COLO668 (cell line): Measurements from ENCODE around the gene TAF8.

Experiments
- DNase-seq: peaks from one replicate; lab custom pipeline; 2025; ENCODE audit not compliant: unreplicated experiment; lab: John Stamatoyannopoulos, UW

Gene TAF8

DNA sequence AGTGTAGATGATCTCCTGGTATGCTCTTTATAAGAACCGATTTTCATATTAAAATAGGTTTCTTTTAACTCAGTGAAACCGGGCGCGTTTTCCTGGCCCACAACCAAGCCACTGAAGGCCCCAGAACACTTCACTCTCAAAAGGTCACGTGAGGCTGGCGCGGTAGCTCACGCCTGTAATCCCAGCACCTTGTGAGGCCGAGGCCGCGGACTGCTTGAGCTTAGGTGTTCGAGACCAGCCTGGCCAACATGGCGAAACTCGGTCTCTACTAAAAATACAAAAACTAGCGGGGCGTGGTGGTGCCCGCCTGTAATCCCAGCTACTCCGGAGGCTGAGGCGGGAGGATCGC, 402 bp upstream of the TAF8 start:
- DNase-seq = no peak

DNA sequence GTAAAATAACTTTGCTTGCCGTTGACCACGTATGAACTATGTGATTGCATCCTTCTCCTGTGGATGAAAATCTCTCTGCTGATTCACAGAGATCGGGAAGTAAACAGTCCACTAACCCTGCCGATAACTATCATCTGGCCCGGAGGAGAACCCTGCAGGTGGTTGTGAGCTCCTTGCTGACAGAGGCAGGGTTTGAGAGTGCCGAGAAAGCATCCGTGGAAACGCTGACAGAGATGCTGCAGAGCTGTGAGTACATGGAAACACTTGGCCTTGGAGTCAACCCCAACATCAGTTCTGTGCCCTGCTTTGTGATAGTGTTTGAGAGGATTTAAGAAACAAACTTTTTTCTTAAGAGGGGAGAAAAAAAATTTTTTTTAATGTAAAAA, 937 bp downstream of the TAF8 start:
- no peak for DNase-seq

DNA sequence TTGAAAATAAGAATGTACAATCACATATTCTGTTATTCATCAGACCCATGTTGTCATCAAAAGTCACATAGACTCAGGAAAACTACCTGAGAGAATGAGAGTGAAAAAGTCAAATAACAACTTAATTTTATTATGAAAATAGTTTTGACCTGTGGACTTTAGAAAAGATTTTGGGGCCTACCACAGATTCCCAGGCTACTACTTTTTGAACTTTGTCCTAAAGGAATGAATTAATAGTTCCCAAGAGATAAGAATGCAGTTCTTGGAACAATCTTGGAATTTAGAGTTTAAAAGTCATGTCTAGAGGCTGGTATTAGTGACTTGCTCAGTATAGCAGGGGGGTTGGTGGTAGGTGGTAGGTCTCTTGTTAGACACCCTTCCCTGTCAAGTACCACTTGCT, 3.3 kb downstream of the TAF8 start:
- DNase-seq = no peak

DNA sequence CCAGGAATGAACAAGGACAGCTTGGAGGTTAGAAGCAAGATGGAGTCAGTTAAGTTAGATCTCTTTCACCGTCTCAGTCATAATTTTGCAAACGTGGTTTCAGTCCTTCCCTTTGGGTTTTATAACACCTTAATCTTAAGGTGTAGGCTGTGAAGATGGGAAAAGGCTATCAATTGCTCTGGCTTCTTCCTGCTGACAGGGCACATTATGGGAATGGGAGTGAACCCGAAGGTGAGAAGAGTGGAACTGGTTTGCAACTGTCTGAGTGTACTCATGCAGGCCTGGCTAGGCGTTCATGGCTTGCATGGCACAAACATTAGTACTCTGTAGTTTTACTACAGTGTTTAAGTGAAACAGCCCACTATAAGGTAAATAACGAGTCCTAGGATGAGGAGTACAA, 9.4 kb downstream of the TAF8 start:
- DNase-seq = no peak

DNA sequence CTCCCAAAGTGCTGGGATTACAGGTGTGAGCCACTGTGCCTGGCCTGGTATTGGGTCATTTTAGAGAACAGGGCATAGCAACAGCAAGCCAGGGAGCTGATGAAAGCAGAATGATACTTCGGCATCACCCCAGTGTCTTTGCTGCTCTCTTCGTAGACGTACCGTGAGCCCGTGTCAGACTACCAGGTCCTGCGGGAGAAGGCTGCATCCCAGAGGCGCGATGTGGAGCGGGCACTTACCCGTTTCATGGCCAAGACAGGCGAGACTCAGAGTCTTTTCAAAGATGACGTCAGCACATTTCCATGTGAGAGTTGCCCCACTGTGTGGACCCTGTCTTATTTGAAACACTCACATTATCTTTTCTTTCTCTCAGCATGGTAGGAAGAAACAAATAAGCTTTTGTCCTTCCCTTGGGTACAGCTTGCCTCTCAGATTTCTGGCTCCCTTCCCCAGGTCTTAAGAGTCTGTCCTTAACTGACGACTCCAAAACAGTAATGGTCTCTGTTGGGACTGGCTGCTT, 15.9 kb downstream of the TAF8 start:
- no peak for DNase-seq

DNA sequence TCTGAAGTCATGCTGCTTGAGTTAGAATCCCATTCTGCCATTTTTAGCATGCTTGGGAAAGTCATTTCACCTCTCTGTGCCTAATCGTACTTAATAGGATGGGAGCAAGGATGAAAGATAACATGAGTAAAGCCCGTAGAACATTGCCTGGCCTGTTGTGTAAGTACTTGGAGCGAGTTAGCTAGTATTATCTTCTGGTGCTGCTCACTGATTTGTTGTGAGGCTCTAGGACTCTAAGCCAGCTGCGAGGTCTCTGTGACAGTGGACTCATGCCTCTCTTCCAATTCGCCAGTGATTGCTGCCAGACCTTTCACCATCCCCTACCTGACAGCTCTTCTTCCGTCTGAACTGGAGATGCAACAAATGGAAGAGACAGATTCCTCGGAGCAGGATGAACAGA, 17.8 kb downstream of the TAF8 start:
- DNase-seq = no peak

DNA sequence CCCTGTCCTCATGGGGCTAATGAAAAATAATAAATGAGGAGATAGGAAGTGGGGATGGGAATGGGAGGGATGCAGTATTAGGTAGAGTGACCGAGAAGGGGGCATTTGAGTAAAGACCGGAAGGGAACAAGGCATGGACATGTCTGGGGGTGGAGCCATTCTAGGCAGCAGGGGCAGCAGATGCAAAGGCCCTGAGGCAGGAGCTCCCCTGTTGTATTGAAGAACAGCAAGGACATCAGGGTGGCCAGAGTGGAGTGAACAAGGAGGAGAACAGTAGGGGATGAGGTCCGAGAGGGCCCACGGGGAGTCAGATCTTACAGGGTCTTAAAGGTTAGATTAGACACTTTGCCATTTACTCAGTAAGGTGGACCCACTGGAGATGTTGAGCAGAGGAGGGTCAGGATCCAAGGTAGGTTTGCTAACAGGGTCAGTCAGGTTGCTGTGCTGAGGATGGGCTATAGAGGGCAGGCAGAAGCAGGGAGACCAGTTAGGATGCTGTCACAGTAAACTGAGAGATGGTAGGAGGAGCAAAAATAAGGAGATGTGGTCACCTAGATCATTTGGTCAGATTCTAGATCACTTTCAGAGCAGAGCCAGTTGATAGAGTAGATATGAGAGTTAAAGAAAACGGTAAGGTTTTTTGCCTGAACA, 18.7 kb downstream of the TAF8 start:
- no peak for DNase-seq

DNA sequence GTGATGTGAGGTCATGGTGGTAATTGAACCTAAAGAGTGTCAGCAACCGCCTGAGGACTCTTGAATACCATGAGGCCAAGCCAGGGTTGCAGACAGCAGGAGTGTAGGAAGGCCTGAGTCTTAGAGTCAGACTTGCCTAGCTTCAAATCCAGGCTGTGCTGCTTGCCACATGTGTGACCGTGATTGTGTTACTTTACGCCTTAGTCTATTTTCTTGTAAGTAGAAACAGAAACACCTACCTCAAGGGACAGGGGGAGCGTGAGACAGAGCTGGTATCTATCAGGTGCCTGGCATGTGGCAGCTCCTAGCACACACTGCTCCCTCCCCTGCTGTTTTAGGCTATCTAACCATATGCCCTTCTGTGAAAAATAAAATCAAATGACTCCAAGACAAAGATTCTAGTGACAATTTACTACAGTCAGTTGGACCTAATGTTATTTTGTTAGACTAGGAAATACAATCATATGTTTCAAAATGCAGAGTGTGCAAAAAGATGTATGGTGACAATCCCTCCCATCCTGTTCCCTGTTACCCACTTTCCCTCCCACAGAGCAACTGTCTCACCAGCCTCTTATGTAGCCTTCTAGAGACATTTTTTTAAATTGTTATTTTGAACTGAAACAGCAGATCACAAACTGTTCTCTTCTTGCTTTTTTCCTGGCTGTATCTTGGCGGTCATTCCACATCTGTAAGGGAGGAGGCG, 21.7 kb downstream of the TAF8 start:
- no peak for DNase-seq

DNA sequence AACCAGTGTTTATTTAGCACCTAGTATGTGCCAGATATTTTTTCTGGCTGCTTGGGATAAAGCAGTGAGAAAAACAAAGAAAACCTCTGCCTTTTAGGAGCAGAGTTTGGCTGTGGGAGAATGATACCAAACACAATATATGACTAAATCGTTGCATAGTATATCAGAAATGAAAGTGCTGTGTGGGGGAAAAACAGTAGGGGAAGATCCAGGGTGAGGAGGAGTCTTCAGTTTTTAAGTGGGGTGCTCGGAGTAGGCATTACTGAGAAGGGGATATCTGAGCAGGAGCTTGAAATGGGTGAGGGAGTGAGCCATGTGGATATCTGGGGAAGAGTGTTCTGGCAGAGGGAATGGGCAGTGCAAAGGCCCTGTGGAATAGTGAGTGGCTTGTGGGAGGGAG, 23.0 kb downstream of the TAF8 start:
- DNase-seq = no peak

DNA sequence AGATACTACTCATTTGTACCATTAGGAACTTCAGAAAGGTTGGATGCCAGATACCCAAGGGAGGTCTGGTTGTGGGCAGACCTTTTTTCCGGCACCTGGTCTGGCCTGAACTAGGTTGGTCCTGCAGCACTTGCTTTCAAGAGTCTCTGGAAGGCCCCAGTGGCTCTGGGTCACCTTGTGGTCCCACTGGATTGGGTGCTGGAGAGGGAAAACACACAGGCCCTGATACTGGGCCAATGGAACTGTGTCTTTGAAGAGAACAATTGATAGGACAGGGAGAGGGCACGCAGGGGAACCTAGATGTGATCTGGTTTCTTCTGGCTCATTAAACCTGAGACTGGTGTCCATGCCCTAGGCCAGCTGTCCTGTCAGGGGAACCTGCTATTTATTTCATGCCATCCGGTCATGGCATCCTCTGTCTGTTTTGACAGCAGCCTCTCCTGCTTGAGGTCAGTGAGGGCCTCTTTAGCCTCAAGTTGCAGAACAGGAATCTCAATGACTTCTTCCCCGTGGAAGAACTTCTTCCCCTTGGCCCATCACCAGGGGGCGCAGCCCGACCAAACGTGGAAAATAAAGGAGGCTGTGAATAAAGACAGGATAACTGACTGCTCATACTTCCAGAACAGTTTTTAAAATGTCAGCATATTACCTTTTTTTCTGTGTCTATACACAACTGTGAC, 25.0 kb downstream of the TAF8 start:
- DNase-seq = peak; percentile 69

DNA sequence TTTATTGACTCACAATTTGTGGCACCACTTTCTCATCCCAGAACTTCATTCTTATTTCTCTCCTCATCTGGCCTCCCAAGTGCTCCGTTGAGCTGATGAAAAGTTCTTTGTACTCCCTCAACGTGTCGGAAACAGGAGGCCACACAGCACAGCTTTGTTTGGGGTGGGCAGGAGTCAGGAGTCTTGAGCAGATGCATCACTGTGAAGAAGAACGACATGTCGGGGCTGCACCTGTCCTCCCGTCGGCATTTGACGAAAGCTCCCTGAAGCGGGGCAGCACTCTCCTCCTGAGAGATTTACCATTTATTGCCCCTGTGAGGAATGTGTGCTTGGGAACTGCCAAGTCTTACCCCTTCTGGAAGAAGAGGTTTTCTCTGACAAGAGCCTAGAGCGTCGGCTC, 28.1 kb downstream of the TAF8 start:
- no peak for DNase-seq

DNA sequence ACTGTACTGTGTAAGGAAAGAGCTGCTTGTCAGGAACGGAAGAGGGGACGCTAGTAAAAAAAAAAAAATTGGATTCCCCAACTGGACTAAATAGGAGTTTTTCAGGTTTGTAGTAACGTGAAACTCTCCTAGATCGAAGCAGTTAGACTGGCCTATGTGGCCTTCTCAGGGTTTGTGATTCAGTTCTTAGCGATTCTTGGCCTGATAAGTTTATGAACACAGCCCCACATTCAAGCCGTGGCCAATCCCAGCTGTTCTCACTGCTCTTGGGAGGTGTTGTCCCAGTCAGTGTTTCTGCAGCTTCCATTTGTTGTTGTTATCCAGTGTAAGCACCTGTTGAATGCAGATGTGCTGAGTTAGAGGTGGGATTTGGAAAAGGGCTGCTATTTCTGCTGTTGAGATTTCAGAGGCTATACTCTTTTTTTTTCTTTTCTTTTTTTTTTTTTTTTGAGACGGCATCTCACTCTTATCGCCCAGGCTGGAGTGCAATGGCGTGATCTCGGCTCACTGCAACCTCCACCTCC, 29.7 kb downstream of the TAF8 start:
- DNase-seq = no peak

DNA sequence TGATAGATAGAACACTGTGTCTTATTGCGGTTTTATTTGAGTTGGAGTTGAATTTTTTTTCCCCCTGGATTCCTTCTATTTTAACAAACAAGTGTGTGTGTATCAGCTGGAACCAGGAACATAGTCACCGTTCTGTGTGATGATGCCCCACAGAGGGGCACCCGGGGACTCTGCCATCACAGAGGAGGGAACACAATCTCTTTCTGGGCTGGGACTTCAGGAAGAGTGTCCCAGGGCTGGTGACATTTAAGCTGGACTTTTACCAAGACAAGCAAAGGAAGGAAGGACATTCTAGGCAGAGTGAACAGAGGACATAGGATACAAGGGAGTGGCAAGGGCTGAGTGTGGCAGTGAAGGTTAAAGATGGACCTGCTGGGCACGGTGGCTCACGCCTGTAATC, 33.2 kb downstream of the TAF8 start:
- no peak for DNase-seq

DNA sequence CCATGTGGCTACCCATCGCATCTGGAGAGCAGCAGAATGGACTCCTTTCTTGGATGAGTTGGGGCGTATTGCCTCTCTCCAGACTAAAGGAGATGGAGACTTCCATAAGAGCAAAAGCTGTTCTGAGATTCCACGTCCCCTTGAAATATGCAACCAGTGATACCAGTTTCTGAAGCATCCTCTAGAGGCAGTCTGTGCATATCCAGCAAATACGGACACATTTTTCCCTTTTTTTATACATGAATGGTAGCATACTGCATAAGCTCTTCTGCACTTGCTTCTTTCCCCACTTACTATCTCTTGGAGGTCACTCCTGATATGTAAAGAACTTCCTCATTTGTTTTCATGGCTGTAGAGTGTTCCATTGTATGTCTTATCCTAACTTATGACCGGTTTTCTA, 34.6 kb downstream of the TAF8 start:
- DNase-seq = no peak

DNA sequence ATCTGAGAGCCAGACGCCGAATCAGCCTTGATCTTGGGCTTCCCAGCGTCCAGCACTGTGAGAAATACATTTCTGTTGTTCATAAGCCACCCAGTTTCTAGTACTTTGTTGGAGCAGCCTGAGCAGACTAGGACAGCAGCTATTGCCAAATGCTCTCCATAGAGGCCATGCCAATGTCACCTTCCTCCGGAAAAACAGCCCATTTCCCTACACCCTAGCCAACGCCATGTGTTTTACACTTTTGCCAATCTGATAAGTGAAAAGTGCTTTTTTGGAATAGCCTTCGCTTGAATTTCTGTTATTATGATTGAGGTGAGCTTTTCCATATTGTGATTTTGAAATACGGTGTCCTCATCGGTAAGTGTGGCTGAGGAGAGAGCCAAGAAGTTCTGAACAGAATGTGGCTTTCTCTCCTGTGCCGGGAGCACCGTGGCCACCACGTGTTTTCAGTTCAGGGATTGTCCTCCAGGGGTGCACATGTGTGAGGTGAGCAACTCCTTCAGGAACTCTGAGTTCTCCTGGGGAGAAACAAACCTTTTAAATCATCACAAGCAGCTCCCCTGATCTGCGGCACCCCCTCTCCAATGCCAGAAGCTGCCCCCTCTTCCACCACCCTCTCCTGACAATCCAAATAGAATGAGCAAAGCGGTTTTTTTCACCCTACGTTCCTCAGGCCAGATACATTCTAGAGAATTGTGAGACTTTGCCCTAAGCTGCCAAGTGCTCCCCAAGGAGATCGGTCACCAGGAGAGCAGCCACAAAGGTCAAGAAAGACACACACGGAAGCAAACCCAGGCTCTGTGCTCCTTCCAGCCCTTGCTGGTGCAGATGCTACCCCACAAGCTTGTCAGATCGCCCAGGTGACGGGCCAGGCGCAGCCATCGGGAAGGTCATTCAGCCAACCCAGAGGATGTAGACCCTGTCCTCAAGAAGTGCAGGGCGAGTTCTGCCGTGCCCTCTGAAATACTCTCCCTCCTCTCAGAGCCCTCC, 36.0 kb downstream of the TAF8 start:
- DNase-seq = no peak

DNA sequence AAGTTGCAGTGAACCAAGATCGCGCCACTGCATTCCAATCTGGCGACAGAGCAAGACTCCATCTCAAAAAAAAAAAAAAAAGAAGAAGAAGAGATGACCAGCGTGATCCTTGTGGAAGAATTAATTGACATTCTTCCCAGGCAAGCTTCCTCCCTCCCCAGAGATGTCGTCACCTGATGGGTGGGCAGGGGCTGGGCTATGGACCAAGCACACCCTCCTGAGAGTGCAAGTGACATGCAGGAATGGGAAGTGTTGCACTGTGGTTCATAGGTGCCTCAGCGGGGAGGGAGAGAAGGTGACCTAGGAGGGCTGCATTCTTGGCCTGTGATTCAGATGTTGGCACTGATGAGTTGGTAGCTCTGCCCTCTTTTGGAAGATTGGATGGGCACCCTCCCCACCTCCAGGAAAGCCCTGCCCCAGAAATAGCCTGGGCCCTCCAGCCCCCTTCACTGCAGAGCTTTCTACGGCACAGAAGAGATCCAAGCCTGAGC, 37.8 kb downstream of the TAF8 start:
- no peak for DNase-seq

DNA sequence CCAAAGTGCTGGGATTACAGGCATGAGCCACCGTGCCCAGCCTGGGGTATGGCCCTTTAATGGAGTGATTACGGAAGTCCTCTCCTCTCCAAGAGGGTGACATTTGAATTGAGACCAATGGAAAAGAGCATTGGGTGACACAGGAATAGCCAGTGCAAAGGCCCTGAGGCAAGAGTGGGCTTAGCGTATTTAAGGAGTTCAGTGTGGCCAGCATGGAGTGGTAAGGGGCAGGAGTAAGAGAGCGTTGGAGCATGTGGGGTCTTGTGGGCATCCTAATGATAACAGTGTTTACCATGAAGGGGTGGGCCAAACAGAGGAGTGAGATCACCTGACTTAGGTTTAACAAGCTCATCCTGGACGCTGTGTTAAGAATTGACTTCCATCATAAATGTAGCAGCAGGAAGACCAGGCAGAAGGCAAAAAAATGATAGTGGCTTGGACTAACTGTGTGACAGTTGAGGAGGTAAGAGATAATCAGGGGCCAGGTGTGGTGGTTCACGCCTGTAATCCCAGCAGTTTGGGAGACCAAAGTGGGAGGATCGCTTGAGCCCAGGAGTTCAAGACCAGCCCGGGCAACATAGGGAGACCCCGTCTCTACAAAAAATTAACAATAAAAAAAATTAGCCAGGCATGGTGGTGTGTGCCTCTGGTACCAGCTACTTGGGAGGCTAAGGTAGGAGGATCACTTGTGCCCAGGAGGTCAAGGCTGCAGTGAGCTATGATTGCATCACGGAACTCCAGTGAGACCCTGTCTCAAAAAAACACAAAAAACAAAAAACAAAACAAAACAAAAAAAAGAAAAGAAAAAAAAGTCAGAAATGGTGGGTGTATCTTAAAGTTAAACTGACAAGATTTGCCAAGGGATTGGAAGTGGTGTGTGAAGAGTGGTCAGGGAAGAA, 40.7 kb downstream of the TAF8 start:
- no peak for DNase-seq

DNA sequence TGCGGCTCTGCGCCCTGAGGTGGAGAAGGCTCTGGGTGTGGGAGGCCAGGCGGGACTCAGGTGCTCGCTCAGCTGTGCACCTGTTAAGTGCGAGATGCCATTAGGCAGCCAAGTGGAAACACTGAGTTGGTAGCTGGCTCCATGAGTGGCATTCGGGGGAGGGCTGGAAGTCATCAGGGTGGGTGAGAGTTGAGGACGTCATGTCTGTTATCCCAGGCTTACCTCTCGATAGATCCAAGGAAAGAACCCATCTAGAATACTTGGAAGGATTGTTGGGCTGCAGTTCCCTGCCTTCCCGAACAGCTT, 41.3 kb downstream of the TAF8 start:
- no peak for DNase-seq

DNA sequence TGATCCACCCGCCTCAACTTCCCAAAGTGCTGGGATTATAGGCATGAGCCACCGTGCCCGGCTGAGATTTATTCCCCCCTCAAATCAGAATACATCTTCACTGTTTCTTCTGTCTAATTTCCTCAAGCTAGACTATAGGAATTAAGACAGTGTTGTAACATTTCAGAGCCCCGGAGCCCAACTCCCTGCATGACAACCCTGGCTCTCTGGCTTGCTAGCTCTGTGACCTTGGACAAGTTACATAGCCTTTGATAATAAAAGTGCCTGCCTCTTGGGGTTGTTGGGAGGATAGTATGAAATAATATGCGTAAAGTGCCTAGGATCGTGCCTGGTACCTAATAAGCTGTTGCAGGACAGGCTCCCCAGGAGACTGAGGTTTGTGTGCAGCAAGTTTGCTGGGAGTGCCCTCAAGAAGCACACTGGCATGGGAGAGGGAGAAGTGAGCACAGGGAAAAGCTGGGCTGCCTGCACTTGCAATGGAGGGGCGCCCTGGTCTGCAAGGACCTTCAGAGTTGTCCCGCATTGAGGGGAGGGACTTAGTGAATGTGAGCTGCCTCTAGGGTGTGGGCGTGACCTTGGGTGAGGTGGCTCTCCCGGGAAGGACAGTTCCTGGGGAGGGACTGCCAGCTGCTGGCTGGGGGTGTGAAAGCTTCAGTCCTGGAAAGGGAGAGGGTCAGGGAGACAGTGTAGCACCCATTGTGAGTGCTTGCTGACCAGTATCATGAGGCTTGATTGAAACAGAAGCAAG, 43.4 kb downstream of the TAF8 start:
- DNase-seq = no peak
